HL-60/S4 treated with retinoic acid at 250 ng/mL for 4 days and 3 days (cell line): ENCODE data around the gene TPP2.

ENCODE experiments used
- in situ Hi-C: fragments of 300-500 bp; cut with MboI; formaldehyde crosslinking; loops from 2 replicates; pipeline ENCODE4 v1.7.0; 2022; ENCODE audit warnings: low sequenced_read_pairs

Gene TPP2

DNA sequence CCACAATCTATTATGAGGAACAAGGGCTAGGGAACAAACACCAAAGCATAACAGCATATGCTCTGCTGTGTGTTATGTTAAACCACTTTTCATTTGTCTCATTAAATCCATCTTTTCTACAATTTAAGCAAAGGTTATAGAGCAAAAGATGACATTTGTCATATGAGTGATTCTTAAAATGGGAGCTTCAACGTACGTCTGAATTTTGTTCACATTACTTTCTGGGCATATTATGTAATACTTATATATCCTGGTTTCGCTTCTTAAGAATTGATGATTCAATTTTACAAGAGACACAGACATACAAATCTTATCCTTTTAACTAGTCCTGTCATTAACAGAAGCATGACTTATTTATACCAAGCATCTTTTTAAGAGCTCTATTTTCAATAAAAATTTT, 3.3 kb upstream of the TPP2 start:
- in situ Hi-C loops = loop anchor here (10.0 kb wide), 1 partner anchor 251 kb away; the partner anchor contains the start of gene ERCC5

DNA sequence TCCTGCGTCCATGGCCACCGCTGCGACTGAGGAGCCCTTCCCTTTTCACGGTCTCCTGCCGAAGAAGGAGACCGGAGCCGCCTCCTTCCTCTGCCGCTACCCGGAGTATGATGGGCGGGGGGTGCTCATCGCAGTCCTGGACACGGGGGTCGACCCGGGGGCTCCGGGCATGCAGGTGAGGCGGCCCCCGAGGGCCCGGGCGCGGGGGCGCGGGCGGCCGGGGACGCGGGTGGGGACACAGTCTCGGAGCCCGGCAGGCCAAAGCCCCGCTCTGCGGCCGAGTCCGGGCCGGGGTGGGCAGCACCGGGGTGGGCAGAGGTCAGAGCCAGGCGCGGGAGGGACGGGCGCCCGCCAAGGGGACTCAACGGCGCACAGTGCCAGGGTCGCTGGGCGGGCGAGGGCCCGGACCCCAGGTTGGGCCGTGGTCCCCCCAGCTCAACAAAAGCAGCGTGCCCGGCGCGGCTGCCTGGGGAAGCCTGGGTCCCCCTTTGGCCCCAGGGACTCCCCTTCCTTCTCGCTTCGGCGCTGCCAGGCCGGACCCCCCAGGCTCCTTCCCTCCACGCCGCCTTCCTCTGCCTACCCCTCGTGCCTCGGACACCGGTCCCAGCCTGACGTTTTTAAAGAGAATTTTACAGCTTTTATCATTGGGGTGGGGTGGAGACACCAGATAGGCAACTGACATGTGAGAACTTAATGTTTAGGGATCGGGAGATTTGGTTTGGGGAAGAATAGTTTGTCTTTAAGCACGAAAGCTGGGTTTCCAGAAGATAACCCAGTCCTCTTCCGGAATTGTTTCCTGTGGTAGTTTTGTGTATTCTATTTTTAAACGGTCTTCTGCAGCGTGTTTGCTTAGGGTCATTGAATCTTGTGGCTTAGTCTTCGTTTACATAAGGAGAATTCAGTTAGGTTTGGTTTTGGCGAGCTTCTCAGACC, 509 bp downstream of the TPP2 start:
- in situ Hi-C loops = loop anchor here (10.0 kb wide), 1 partner anchor 248 kb away; the partner anchor contains the start of gene ERCC5

DNA sequence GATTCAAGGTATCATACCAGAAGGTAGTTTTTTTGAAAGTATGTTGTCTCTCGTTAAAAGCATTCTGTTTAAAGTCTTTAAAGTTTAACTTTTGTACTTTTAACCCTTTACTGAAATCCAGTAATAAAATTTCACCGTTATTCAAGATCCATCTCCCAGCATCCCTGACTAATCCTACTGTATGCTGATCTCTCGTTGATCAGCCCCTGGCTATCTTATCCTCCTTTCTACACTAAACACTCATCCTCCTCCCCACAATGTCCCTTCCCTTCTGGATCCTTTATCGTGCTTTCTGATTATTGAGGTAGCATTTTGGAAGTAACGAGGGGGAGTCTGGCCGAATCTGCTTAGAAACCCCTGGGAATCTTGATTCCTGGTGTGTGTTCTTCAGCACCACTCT, 1.3 kb downstream of the TPP2 start:
- in situ Hi-C loops = loop anchor here (10.0 kb wide), 1 partner anchor 247 kb away; the partner anchor contains the start of gene ERCC5

DNA sequence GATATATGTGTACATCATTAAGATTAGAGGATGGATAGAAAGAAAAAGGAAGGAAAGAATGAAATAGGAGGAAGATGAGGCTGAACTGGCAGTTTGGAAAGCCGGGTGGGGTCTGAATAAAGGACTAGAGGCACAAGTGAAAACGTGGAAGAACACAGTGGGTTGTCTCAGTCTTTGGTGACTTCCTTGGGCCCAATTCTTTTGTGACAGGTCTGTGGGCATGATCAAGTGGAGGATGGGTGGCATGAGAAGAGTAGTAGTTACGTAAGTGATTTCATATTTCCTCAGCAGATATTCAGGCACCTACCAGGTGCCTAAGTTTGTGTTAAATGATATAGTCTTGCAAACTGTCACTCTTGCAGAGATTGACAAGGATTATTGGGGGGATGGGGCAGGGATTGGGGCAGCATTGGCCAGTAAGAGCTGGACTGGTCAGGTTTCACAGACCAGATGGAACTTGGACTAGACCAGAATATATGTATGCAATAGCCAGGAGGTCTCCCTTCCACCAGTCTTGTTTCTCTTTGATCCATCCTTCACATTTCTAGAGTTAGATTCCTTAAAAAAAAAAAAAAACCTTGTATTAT, 2.7 kb downstream of the TPP2 start:
- in situ Hi-C loops = loop anchor here (10.0 kb wide), 1 partner anchor 245 kb away; the partner anchor contains the start of gene ERCC5

DNA sequence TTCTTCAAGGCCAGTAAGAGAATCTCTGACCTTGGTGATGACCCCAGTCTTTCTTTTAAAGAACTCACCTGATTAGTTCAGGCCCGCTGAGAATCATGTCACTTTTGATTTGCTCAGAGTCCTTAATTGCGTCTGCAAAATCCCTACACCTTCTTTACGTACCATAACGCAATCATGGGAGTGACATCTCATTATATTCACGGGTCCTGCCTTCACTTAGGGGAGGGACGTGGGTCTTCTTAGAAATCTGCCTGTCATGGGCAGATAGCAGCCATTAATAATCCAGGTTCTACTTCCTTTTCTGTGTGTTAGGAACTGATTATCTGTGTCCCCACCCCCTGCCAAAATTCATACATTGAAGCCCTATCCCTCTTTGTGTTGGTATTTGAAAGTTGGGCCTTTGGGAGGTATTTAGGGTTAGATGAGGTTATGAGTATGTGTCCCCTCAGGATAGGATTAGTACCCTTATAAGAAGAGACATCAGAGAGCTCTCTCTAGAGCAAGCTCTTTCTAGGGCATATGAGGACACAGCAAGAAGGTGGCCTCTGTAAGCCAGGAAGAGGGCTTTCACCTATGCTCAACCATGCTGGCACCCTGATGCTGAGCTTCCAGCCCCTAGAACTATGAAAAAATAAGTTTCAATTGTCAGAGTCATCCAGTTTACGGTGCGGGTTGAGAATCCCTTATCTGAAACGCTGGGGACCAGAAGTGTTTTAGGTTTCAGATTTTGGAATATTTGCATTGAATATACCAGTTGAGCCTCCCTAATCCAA, 9.9 kb downstream of the TPP2 start:
- in situ Hi-C loops = no loop called here

DNA sequence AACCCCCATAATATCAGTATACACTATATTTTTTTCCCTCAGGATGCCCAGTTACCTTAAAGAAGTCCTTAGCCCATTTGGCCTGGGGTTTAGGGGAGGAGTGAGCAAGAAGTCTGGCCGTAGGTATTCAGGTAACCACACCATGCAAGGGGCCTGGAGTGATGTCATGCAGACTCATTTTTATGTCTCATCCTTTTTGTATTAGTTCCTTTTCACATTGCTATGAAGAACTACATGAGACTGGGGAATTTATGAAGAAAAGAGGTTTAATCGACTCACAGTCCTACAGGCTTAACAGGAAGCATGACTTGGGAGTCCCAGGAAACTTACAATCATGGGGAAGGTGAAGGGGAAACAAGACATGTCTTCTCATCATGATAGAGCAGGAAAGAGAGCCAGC, 12.2 kb downstream of the TPP2 start:
- in situ Hi-C loops = no loop called here

DNA sequence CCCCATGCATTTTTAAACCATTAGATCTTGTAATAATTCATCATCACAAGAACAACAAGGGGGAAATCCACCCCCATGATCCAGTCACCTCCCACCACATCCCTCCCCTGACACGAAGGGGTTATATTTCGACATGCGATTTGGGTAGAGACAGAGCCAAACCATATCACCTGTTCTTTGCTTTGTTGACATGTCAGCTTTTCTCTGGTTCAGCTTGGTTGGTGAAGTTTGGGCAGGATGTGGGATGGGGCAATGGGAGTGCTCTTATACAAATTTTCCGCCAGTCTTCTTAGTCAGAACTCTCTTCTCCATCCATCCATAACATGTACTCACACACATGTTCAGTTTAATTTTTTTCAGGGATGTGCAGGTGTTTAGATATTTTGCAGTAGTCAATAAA, 12.9 kb downstream of the TPP2 start:
- in situ Hi-C loops = no loop called here

DNA sequence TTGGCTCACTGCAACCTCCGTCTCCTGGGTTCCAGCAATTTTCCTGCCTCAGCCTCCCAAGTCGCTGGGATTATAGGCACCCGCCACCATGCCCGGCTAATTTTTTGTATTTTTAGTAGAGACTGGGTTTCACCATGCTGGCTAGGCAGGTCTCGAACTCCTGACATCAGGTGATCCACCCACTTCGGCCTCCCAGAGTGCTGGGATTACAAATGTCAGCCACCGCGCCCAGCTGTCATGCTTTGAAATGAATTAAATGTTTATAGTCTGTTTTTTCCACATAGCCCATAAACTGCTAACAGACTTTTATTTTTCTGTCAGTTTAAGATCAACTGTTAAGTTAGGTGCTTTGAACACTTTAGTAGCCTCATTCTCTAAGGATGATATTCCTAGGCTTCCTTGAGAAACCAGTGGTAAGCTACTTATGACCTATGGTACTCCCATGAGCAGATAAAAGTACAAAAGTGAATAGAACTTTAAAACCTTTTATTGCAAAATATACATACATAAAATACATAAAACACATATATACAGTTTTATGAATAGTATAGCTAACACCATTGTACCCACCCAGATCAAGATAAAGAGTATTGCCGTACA, 13.6 kb downstream of the TPP2 start:
- in situ Hi-C loops = no loop called here

DNA sequence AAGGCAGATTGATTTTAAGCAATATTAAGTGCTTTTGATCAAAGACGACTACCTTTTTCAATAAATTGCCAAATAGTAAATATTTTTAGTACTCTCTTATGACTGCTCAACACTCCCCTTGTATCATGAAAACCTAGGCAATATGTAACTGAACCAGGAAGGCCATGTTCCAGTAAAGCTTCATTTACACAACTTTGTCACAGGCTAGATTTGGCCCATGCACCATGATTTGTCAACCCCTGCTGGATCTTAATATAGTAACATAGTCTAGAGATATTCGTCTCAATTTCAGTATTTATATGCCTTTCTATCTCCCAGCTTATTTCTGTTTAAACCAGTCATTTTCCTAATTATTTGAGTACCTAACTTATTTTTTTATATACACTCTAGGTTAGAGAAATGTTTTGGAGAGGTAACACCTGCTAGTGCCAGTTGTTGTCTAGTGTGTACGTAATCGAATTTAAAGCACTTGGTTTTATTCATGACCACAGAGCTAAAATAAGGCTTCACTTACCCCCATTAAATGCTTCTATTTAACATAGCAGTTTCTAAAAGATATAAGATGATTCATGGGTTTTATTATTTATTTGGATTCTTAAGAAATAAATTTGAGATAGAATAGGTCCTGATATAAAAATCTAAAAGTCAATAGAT, 21.0 kb downstream of the TPP2 start:
- in situ Hi-C loops = no loop called here

DNA sequence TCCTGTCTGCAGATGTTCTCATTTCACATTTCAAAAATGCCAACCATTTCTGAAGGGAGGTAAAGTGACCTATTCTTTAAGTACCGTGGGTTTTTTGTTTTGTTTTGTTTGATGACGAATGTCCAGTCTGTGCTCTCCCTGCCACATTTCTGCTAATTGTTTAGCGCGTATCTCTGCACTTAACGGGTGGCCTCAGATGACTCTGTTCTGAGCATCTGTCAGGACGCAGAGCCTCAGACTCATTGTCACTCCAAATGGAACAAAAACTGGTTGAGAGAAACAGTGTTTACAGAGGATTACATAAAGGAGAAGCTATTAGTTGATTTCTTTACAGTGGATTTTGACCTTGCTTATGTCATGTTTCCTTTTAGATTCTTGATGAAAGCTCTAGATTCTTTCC, 23.7 kb downstream of the TPP2 start:
- in situ Hi-C loops = no loop called here

DNA sequence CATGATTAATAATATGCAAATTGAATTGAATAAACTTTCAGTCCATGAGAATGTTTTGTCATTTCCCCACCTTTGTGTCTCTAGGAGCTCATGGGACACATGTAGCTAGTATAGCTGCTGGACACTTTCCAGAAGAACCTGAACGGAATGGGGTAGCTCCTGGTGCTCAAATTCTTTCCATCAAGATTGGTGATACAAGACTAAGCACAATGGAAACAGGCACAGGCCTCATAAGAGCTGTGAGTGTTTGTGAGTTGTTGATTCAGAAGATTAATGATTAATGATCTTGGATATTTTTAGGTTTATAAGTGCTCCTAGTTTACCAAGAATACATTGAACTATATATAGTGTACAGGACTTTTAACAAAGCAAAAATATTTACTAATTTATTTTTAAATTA, 30.1 kb downstream of the TPP2 start:
- in situ Hi-C loops = no loop called here

DNA sequence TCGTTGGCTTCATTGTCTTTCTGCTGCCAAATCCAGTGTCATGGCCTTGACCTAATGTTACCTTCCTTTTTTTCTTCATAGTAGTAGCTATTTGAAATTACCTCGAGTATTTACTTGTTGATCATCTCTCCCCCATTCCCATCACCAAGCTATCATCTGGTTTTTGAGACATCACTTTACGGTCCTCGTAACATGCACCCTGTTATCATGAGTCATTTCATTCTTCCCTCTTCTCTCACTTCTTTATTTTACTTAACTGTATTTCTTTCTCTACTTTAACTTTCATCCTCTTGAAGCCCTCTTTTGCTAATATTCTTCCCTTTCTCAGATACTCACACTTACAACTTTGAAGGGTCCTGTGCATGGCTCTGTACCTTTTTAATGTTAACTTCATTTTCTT, 31.8 kb downstream of the TPP2 start:
- in situ Hi-C loops = no loop called here

DNA sequence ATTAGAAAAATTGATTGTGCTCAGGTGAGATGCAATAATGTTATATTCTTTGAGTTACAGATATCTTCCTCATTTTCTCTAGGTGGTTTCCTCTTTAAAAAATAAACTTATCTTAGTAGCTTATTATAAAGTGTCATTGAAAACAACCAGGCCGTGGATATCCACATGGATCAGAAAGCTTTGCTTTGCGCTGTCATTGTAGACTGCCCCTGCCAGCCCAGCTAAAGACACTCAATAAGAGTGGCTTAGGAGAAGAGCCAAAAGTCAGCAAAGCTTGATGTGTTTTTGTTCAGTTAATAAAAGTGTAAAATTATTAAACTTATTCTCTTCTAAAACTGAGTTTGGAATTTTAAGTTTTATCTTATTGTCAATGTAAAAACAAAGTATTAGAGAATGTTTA, 34.4 kb downstream of the TPP2 start:
- in situ Hi-C loops = no loop called here

DNA sequence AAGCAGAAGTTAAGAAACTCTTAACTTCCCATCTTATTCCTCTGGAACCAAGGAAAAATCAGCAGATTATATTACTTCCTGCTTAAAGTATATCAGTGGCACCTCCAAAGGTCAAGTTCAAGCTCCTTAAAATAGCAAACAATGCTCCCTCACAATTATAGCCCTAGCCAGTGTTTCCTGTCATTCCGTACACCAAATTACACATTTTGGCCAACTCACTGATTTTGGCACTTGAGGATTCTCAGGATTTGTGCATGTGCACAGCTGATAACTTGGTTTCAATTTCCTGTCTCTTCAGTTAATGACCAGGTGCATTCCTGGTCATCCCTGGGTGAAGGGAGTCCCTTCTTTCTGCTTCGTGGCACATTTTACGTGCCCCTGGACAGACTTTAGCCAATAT, 42.0 kb downstream of the TPP2 start:
- in situ Hi-C loops = no loop called here

DNA sequence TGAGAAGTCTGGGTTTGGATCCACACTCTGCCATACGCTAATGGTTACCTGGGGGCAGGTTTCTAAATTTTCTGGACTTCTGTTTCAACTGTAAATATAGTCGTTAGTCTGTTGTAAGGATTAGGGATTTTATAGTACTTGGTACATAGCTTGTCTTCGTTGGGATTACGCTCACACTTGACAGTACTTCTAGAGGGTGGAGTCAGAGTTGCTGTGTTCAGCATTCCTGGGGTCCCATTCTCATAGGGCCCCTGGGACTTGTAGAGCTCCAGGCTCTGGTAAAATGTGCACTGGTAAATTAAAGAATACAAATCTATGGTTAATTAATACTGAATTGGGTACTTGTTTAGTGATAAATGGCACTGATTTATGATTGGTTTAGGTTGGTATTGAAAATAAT, 45.2 kb downstream of the TPP2 start:
- in situ Hi-C loops = no loop called here

DNA sequence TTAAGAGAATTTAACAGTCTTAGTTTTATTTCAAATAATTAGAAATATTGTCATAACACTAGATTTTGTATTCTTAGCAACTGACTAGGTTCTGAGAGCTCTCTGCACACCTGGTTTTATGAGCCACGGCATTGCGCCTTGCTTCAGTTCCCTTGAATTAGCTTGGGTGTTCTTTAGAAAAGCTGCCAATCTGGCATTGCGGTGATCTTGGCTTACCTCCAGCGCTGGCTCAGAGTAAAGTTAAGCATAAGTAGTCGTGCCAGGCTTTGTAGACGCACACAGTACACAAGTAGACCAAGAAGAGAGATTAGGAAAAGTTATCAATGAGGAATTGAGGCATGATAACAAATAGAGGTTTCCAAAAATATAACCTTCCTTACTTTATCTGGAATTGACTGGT, 45.7 kb downstream of the TPP2 start:
- in situ Hi-C loops = no loop called here

DNA sequence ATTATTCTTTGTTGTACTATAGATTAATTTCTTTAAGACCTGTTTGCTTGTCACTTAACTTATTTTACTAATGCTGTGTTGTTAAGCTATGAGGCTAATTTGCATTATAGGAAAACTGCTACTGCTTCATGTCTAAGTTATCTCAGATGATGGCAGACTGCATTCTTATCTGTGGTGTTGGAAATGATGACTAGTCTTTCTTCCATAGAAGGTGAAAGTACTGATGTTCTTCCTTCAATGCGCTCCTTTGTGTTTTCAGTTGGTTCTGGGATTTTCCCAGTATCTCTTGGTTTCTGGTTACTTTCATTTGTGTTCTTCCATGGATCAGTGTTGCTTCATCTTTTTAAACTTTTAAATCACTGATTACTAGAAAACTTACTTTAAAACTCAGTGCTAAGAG, 46.9 kb downstream of the TPP2 start:
- in situ Hi-C loops = no loop called here

DNA sequence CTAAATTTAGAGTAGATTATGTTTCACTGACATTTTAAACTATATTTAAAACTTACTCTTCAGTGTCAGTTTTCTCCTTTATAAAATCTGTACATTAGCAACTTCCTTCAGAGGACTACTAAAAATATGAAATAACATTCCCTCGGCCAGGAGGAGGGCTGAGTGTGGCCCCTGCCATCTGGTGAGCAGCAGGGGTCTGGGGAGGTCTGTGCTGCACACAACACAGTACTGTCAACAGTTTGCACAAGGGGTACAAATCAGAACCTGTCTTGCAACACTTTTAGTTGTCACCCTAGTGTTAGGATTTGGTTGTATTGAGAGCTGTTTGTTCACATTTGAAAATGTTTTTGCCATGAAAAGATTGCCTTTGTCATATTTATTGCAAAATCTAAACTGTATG, 48.9 kb downstream of the TPP2 start:
- in situ Hi-C loops = no loop called here

DNA sequence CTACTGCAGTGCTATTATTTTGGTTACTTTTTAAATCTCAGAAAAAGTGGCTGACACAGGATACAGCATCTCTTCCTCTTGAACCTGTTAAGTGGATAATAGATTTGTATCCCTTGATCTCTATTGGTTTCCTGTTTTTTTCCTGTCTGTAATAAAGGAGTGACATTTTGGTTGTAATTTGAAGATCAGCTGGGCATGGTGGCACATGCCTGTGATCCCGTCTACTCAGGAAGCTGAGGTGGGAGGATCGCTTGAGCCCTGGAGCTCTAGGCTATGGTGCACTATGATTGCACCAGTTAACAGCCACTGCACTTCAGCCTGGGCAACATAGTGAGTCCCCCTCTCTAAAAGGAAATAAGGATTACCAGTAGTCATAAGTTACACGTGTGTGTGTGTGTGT, 51.3 kb downstream of the TPP2 start:
- in situ Hi-C loops = no loop called here

DNA sequence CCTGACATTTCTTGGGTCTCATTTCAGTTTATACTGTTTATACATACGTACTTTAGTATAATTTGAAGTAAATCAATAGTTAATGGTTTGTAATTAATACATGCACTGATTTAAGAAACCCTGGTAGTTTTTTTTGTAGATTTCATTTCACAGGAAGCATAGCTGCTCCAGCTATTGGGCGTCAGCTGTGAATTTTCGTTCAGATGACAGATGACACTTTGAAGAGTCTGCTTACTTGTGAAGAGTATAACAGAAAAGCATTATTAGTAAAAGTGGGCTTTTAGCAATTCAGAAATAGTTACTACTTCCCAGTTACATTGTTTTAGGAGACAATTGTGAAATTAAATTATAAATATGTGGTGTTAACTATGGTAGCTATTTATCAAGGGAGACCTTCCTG, 53.7 kb downstream of the TPP2 start:
- in situ Hi-C loops = no loop called here

DNA sequence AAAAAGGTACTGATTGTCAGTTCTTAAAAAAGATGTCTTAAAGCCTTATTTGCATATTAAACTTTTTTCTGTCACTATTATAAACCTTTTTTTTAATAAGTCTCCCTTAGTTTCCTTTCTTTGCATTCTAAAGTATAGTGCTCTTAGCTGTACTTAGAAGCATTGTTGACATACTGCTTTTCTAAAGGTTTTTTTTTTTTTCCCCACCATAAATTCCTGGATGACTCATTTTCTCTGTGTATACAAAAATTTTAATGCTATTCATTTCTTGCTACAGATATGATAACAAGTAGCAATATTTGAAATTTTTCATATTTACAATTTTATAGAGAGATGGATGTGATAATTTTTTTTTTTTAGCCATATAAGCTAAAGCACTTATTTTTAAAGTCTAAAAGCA, 54.6 kb downstream of the TPP2 start:
- in situ Hi-C loops = no loop called here
